GM19455 (cell line): ENCODE data around the gene CEL.
"Not testable (repeated sequence)": the region's sequence is repeated elsewhere in the genome, so short reads cannot be mapped to it uniquely, and the experiment has no call there.

Experiments
- ATAC-seq: cut with Tn5 transposase; IDR thresholded peaks from one replicate; pipeline ENCODE4 v1.9.1; 2021; ENCODE audit not compliant: unreplicated experiment

Gene CEL

DNA sequence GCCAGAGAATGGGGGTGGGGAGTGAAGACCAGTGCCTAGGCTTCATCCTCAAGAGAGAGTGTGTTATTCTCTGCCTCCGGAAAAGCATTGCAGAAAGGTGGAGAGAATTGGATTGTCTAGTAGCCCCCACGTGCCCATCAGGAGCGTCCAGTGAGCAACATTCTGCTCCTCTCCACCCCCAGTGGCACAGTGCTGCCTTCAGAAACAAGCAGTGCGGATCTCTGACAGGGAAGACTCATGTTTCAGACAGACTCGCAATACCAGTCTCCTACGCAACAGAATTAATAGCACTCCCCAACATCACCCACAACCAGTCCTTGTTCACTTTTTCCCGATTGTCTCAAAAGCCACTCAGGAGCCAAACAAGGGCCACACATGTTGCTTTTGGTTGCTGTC is 14.9 kb upstream of the CEL start:
- ATAC-seq = no peak

DNA sequence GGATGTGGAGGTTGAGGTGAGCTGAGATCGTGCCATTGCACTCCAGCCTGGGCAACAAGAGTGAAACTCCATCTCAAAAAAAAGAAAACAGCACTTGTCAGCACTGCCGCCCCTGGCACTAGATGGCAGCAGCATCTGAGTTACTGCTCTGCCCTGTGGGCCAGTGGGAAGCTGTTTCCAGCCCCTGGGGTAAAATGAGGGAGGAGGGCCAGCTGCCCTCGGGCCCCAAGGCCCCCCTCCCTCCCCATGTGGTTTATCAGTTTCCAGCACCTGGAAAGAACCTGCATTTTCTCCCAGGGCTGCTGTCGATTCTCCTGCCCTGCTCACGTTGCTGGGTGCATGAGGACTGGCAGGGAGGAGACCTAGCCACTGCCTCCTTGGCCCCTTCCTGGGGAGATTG is 13.2 kb upstream of the CEL start:
- ATAC-seq = no peak

DNA sequence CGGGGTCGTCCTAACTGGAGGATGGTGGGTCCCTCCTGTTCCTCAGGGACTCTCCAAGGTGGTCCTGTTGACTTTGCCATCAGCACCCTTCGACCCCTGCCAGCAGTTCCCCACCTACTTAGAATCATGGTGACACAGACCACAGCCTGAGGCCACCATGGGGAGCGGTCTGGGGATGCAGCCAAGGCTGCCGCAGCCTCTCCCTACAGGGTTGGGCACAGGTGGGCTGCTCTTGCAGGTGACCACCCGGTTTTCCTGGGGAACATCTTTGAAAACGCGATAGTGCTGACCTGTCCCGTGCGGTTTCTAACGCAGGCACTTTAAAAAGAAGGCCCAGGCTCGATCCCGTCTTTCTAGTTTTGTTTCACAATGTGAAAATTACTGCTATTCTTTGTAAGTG is 12.7 kb upstream of the CEL start:
- ATAC-seq = no peak

DNA sequence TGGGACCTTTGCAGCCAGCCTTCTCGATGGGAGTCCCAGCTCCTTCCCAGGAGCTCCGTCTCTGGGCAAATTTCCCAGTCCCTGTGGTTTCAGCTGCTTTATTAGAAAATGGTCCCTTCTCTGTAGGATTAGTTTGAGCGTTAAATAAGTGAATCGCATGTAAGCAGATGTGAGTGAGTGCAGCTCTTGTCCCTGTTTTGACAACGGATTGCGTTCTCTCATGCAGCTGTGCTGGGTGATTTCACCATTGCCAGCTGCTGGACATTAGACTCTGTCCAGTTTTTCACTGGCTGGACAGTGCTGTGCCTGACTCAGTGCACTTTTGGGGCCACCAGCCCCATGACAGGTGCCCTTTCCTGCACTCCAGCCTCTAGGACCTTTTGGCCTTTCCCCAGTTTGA is 11.6 kb upstream of the CEL start:
- ATAC-seq = no peak

DNA sequence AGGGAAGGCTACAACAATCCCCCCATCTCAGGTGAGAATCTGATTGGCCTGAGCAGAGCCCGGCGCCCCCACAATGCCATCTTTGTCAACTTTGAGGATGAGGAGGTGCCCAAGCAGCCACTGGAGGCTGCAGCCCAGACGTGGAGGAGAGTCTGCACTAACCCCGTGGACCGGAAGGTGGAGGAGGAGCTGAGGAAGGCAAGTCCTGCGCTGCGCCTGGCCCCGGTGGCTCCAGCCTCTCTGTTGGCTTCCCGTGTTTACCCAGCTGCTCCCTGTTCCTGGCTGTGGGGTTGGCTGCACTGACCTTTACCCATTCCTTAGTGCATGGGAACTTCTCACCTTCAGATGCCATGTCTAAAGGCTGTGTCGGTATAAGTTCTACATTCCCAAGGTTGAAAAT is 11.0 kb upstream of the CEL start:
- ATAC-seq = no peak

DNA sequence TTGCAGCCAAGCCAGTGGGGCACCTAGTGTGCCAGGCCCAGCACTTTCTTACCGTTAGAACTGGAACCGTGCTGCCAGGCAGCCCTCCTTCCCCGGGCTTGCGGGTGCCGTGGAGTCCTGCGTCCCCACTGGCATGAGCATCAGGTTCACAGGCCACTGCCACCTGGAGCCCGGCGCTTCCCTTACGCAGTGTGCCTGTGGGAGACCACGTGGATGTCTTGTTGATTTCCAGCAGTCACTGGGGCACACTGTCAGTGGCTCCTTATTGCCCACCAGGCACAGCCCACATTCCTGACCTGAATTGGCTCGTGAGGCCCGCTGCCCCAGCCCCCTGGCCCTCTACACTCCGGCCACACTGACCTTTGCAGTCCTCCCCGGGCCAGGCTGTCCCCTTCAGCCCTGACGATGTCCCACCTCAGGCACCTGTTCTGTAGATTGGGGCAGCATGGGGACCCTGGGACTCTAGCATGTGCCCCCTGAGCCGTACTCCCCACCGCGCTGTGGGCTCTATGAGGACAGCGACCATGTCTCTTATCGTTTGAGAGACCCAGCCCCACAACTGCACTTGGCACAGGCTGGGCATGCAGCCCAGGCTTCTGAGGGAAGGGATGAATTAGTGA is 10.4 kb upstream of the CEL start:
- ATAC-seq = no peak

DNA sequence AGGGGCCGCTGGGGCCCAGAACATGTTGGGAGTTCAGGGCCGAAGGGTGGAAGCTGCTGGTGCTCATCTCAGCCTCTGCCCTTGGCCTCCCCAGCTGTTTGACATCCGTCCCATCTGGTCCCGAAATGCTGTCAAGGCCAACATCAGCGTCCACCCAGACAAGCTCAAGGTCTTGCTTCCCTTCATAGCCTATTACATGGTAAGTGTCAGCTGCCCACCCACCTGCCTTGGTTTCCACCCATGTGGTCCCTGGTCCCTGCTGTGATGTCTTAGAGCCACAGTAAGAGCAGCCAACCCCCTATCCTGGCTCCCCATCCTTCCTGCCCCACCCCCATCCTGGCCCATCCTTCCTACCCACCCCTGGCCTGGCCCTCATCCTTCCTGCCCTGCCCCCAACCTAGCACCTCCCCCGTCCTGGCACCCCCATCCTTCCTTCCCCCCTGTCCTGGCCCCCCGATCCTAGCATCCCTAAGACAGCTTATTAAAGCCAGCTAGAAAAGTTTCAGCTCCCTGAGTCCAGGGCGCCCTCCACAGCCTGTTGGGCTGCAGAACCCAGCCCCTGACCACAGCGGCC is 9.7 kb upstream of the CEL start:
- no peak for ATAC-seq

DNA sequence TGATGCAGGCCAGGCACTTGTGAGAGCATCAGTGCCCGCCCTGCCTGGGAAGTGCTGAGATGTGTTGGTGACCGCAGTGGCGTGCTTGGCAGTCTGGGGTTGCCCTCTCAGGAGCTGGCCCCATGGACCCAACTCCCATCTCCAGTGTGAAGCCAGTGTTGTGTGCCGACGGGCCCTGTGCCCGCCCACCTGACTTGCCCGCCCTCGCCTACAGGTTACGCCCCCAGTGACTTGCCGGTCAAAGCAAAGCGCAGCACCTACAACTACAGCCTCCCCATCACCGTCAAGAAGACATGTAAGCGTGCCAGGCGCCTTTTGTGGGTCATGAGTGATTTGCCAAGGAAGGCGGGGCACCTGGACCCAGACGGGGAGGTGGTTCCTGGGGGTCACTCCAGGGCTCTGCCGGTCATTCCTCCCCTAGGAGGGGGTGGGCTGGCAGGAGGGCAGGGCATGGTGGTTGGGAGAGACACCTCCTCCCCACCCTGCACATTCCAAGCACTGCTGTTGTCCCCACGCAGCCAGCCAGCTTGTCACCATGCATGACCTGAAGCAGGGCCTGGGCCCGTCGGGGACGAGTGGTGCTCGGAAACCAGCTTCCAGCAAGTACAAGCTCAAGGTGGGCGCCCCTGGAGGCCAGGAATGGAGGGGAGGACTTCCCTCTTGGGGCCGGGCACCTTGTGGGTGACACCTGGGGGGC is 7.4 kb upstream of the CEL start:
- ATAC-seq = no peak

DNA sequence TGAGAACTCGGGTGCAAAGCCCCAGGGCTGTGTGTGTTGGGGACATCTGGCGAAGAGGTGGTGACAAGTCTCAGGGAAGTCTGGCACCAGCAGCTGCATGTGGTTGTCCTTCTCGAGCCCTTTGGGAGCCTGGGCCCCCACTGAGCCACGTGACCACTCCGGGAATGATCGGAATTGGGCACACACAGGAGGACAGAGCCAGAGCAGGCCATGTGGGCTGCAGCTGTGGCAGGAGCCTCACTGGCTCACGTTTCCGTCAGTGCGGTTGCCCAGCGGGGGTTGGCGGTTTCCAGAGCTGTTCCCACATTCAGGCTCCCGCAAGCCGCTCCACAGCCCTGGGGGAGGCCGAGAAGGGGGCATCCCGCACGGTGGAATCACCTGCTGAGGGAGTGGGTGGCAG is 6.8 kb upstream of the CEL start:
- no peak for ATAC-seq

DNA sequence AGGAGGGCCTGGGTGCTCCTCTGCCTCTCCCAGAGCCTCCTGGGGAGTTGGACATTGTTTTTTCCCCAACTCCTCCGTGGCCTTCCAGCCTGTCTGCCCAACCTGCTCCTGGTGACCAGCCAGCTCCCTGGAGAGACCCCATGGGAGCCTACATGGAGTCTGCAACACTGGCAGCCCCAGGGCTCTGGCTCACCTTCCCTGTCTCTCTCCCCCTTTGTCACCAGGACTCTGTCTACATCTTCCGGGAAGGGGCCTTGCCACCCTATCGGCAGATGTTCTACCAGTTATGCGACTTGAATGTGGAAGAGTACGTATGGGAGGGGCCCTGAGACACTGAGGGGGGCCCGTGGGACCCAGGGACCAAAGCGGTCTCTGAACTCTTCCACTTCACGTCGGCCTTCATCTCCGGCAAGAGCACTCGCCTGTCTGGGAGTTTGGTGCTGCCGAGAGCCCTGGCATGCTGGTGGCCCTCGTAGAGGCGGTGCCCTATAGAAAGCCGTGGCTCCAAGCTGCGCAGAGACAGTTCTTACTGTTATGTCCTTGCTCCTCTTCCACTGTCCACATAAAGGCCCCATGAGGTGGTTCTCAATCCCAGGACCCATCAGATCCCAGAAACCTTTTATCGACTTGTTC is 5.9 kb upstream of the CEL start:
- no peak for ATAC-seq

DNA sequence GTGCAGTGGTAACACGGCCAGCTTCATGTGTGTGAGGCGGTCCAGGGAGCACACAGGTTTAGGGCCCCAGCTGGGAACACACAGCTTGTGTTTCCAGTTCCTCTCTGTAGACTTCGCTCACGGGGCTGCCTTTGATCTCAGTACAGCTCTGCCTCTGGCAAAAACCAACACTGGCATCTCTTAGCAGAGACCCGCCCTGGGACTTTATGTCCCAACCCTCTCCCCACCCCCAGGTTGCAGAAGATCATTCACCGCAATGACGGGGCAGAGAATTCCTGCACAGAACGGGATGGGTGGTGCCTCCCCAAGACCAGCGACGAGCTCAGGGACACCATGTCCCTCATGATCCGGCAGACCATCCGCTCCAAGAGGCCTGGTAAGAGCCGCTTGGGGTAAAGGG is 5.2 kb upstream of the CEL start:
- no peak for ATAC-seq

DNA sequence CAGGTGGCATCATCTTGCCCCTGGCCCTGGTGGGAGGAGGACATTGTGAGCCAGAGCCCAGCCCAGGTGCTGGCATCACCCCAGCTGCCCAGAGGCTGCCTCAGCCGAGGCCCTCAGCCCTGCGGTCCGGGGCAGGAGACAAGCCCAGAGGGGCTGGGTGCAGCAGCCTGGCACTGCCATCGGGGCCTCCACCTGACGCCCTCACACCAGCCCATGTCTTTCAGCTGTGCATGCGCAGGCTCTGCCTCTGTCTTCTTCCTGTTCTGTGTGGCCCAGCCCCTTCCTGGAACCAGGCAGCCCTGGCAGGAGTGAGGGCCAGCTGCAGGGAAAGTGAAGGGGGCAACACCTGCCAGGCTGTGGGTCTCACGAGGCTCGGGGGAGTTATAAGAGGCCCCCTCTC is 4.8 kb upstream of the CEL start:
- no peak for ATAC-seq

DNA sequence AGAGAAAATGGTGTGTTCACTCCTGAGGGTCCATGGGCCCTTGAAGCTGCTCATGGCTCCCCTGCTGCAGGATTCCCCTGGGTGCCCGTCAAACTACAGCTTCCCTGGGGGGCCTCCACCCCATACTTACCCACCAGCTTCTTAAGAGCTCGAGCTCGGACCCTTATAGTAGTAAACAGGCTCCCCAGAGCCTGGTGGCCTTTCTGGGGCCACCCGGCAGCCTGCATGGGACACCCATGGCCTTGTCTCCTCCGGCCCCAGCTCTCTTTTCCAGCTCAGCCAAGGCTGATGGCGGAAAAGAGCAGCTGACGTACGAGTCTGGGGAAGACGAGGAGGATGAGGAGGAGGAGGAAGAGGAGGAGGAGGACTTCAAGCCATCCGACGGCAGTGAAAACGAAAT is 4.2 kb upstream of the CEL start:
- ATAC-seq = no peak

DNA sequence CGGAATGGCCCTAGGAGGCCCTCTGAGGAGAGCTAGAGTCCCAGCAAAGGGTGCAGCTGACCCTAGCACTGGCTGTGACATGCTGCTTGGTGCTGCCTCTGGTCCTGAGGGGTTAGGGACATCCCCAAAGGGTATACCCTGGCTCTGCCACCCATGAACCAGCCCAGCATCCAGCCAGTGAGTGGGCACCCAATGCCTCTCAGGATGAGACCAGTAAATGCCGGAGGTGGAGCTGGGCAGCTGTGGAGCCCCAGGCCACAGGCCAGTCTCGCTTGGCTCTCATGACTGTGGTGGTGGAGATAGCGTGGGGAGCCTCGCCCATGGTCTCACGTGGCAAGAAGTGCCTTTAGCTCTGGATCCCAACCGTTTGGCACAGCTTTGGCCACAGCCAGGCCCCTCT is 3.7 kb upstream of the CEL start:
- ATAC-seq = no peak

DNA sequence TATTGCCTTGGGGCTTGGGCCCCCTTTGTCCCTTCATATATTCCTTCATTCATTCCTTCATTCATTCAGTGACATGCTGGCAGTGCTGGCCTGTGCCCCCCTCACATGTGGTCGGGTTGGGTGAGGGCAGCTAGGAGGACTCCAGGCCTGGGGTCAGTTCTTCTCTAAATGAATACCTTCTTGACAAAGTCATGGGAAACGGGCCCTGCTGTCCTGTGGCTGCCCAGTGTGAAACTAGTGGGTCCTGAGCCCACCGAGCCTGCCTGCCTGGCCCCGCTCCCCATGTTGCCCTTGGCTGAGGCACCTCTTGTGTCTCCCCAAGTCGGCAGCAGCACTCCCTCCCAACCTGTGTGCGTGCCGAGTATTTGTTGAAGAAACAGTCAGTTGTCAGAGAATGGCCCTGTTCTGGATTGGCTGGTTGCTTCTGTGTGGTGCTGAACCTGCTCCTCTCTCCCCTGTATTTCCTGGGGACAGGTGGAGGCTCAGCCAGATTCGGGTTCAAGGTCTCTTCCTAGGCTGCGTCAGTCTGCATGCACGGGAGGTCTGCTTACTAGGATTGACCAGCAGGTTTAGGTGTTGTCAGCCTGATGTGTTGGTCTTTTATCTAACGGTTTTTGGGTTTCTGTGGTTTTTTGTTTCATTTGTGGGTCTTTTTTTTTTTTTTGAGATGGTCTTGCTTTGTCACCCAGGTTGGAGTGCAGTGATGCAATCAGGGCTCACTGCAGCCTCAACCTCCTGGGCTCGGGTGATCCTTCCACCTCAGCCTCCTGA is 3.0 kb upstream of the CEL start:
- ATAC-seq = no peak

DNA sequence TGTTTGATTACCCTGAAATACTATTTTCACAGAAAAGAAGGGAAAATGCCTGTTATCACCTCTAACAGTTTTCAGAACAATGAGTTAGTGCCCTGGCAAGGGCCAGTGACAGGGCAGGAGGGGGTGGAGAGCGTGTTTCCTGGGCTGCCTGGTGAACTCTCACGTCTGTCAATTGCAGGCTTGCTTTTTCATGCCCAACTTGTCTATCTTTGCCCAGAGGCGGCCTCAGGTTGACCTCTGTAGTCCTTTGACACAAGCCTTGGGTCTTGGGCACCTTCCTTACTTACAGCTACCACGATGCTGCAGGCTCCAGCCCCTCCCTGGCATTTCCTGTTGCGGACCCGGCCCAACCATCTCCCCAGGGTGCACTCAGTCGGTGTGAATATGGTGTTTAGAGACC is 2.2 kb upstream of the CEL start:
- no peak for ATAC-seq

DNA sequence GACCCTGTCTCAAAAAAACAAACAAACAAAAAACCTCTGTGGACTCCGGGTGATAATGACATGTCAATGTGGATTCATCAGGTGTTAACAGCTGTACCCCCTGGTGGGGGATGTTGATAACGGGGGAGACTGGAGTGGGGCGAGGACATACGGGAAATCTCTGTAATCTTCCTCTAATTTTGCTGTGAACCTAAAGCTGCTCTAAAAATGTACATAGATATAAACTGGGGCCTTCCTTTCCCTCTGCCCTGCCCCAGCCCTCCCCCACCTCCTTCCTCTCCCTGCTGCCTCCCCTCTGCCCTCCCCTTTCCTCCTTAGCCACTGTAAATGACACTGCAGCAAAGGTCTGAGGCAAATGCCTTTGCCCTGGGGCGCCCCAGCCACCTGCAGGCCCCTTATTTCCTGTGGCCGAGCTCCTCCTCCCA is 1.4 kb upstream of the CEL start:
- ATAC-seq = no peak

DNA sequence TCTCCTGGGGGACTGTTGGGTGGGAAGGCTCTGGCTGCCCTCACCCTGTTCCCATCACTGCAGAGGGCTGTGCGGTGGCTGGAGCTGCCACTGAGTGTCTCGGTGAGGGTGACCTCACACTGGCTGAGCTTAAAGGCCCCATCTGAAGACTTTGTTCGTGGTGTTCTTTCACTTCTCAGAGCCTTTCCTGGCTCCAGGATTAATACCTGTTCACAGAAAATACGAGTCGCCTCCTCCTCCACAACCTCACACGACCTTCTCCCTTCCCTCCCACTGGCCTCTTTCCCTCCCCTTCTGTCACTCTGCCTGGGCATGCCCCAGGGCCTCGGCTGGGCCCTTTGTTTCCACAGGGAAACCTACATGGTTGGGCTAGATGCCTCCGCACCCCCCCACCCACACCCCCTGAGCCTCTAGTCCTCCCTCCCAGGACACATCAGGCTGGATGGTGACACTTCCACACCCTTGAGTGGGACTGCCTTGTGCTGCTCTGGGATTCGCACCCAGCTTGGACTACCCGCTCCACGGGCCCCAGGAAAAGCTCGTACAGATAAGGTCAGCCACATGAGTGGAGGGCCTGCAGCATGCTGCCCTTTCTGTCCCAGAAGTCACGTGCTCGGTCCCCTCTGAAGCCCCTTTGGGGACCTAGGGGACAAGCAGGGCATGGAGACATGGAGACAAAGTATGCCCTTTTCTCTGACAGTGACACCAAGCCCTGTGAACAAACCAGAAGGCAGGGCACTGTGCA is 590 bp upstream of the CEL start:
- ATAC-seq = not testable (repeated sequence)

DNA sequence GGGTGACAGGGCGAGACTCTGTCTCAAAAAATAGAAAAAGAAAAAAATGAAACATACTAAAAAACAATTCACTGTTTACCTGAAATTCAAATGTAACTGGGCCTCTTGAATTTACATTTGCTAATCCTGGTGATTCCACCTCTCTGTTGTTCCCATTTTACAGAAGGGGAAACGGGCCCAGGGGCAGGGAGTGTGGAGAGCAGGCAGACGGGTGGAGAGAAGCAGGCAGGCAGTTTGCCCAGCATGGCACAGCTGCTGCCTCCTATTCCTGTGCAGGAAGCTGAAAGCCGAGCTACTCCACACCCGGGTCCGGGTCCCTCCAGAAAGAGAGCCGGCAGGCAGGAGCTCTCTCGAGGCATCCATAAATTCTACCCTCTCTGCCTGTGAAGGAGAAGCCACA is 788 bp downstream of the CEL start:
- not testable (repeated sequence) for ATAC-seq

DNA sequence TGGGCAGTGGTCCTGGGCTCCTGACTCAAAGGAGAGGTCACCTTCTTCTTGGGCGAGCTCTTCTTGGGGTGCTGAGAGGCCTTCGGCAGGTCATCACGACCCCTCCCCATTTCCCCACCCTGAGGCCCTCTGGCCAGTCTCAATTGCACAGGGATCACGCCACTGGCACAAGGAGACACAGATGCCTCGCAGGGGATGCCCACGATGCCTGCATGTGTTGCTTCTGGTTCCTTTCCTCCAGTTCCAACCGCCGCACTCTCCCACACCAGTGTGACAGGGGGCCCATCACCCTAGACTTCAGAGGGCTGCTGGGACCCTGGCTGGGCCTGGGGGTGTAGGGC is 1.3 kb downstream of the CEL start:
- no peak for ATAC-seq
